Measurements from ENCODE around the gene CFB. TPM values are rescaled to one million over a fixed set of nuclear protein-coding genes. Genes with fewer than 3 reads are reported as not detected.
A peak's percentile ranks its signal among the peaks of the same experiment; 100 is the strongest.

The CFB gene
- total and polyA plus RNA-seq, 9 of the 15 experiments (the other 6 are each of a cell fraction or from before 2014, with no cell fraction given): 0.08 to 0.91 (median 0.22) TPM; not detected in 4

DNA sequence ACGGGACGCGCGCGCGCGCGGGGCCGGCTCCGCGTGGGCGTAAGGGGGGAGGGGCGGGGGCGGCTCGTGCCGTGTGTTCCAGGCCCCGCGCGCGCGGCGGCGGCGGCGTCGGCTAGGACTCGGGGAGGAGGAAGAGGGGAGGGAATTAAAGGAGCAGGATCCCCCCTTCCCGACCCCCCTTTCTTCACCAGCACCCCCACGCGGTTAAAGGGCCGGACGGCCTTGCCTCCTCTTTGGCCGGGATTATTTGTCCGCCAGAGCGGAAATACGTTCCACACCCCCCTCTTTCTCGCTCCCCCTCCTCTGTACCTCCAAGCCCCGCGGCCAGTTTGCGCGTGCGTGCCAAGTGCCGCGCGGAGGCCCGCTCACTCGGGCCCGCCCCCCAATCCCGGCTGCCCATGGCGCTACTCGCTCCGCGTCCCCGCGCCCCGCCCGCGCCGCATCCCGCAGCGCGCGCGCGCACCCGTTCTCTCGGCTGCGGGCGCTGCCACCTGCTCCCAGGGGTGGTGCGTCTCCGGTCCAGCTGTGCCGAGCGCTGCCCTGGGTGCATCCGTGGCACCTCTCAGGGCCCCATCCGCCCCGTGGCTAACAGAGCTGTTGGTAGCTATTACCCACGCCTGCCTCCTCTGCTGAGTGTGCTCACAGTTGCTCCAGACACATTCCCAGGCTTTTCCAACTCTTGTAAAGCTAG is 43.8 kb upstream of the CFB start, which contains the start of gene ZBTB12 (continued):
- TF ChIP-seq CBX1 (IDR thresholded peaks at IDR 0.05; ENCODE audit: low read depth) (no peak; the same call in 1 of the 2 replicates), SAP30 (IDR thresholded peaks at IDR 0.05; ENCODE audit: borderline replicate concordance, insufficient read depth, low read depth, low read length, poor library complexity, severe bottlenecking) (peak; percentile 40), FOXM1 (IDR thresholded peaks at IDR 0.05; ENCODE audit: low read depth) (peak; percentile 33; the same call in 1 of the 2 replicates), FOXM1 (CRISPR knock-in tag; IDR thresholded peaks at IDR 0.05; ENCODE audit: low read depth) (peak; percentile 89), MYNN (IDR thresholded peaks at IDR 0.05) (0 out of 2 replicates have a peak, but pooled peaks have one; percentile 35), MYNN (CRISPR knock-in tag; IDR thresholded peaks at IDR 0.05) (no peak), POLR2B (IDR thresholded peaks at IDR 0.05; ENCODE audit: low read depth, partially characterized antibody) (peak; percentile 22), TARDBP (IDR thresholded peaks at IDR 0.05) (peak; percentile 76; the same call in 1 of the 2 replicates), ZNF644 (tag; IDR thresholded peaks at IDR 0.05; ENCODE audit: low read depth) (0 out of 2 replicates have a peak, but pooled peaks have one; percentile 22), RBFOX2 (IDR thresholded peaks at IDR 0.05; ENCODE audit: low read depth, low read length) (peak; percentile 78), SMAD4 (CRISPR knock-in tag; conservative IDR thresholded peaks at IDR 0.05) (peak; percentile 85), SAFB (IDR thresholded peaks at IDR 0.05; ENCODE audit: borderline replicate concordance, low read depth, low read length) (peak; percentile 94), L3MBTL2 (IDR thresholded peaks at IDR 0.05) (peak; percentile 70), SIX5 (IDR thresholded peaks at IDR 0.05; ENCODE audit: borderline replicate concordance in 1 of 2, insufficient read depth in 1 of 2, low read depth in 1 of 2, low read length in 2 of 2) (no peak), SOX6 (IDR thresholded peaks at IDR 0.05) (peak; percentile 57; the same call in 1 of the 2 replicates), HDAC8 (tag; IDR thresholded peaks at IDR 0.05) (0 out of 2 replicates have a peak, but pooled peaks have one; percentile 72)
- TF ChIP-seq, protein P1, sequence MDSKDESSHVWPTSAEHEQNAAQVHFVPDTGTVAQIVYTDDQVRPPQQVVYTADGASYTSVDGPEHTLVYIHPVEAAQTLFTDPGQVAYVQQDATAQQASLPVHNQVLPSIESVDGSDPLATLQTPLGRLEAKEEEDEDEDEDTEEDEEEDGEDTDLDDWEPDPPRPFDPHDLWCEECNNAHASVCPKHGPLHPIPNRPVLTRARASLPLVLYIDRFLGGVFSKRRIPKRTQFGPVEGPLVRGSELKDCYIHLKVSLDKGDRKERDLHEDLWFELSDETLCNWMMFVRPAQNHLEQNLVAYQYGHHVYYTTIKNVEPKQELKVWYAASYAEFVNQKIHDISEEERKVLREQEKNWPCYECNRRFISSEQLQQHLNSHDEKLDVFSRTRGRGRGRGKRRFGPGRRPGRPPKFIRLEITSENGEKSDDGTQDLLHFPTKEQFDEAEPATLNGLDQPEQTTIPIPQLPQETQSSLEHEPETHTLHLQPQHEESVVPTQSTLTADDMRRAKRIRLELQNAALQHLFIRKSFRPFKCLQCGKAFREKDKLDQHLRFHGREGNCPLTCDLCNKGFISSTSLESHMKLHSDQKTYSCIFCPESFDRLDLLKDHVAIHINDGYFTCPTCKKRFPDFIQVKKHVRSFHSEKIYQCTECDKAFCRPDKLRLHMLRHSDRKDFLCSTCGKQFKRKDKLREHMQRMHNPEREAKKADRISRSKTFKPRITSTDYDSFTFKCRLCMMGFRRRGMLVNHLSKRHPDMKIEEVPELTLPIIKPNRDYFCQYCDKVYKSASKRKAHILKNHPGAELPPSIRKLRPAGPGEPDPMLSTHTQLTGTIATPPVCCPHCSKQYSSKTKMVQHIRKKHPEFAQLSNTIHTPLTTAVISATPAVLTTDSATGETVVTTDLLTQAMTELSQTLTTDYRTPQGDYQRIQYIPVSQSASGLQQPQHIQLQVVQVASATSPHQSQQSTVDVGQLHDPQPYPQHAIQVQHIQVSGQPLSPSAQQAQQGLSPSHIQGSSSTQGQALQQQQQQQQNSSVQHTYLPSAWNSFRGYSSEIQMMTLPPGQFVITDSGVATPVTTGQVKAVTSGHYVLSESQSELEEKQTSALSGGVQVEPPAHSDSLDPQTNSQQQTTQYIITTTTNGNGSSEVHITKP (IDR thresholded peaks at IDR 0.05; ENCODE audit: partially characterized antibody): peak; percentile 68
- TF ChIP-seq, protein P2, sequence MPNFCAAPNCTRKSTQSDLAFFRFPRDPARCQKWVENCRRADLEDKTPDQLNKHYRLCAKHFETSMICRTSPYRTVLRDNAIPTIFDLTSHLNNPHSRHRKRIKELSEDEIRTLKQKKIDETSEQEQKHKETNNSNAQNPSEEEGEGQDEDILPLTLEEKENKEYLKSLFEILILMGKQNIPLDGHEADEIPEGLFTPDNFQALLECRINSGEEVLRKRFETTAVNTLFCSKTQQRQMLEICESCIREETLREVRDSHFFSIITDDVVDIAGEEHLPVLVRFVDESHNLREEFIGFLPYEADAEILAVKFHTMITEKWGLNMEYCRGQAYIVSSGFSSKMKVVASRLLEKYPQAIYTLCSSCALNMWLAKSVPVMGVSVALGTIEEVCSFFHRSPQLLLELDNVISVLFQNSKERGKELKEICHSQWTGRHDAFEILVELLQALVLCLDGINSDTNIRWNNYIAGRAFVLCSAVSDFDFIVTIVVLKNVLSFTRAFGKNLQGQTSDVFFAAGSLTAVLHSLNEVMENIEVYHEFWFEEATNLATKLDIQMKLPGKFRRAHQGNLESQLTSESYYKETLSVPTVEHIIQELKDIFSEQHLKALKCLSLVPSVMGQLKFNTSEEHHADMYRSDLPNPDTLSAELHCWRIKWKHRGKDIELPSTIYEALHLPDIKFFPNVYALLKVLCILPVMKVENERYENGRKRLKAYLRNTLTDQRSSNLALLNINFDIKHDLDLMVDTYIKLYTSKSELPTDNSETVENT (CRISPR knock-in tag; IDR thresholded peaks at IDR 0.05): peak; percentile 79; the same call in 1 of the 2 replicates
- TF ChIP-seq, protein P3, sequence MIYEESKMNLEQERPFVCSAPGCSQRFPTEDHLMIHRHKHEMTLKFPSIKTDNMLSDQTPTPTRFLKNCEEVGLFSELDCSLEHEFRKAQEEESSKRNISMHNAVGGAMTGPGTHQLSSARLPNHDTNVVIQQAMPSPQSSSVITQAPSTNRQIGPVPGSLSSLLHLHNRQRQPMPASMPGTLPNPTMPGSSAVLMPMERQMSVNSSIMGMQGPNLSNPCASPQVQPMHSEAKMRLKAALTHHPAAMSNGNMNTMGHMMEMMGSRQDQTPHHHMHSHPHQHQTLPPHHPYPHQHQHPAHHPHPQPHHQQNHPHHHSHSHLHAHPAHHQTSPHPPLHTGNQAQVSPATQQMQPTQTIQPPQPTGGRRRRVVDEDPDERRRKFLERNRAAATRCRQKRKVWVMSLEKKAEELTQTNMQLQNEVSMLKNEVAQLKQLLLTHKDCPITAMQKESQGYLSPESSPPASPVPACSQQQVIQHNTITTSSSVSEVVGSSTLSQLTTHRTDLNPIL (CRISPR knock-in tag; IDR thresholded peaks at IDR 0.05): no peak
